ENCODE data around the gene PPP1R3F.

Gene PPP1R3F

GRCh38 chrX:49276671-49277534, 7.3 kb downstream of the PPP1R3F start:
- TF ChIP-seq POLR2AphosphoS5 (IDR thresholded peaks at IDR 0.05; ENCODE audit: low read depth) (no peak), SPI1 (IDR thresholded peaks at IDR 0.05; ENCODE audit: borderline replicate concordance, low read depth) (no peak), CTCF (IDR thresholded peaks at IDR 0.05; ENCODE audit: insufficient read depth, low read length) (no peak), GABPA (IDR thresholded peaks at IDR 0.05; ENCODE audit: low read depth) (no peak), REST (IDR thresholded peaks at IDR 0.05; ENCODE audit: insufficient replicate concordance, low read depth) (no peak)
- no peaks in the 10 kb centered on the region for H3K27me3 ChIP-seq (ENCODE audit: insufficient read depth, poor library complexity, severe bottlenecking)
- no peak overlapping the region for H3K27ac ChIP-seq (replicated peaks)
- H3K4me3 ChIP-seq (replicated peaks; ENCODE audit: insufficient read depth, low read length) = no peak overlapping the region
- no peak for DNase-seq (ENCODE audit: low read depth in 1 of 2, low spot score in 1 of 2)

GRCh38 chrX:49277535-49277830, 7.9 kb downstream of the PPP1R3F start:
- no peak overlapping the region for H3K4me3 ChIP-seq (replicated peaks; ENCODE audit: insufficient read depth, low read length)
- no peak overlapping the region for H3K27ac ChIP-seq (replicated peaks)
- DNase-seq (ENCODE audit: low read depth in 1 of 2, low spot score in 1 of 2) = no peak
- TF ChIP-seq GABPA (IDR thresholded peaks at IDR 0.05; ENCODE audit: low read depth) = no peak
- TF ChIP-seq SPI1 (IDR thresholded peaks at IDR 0.05; ENCODE audit: borderline replicate concordance, low read depth) = no peak
- TF ChIP-seq POLR2AphosphoS5 (IDR thresholded peaks at IDR 0.05; ENCODE audit: low read depth) = no peak
- no peak for TF ChIP-seq REST (IDR thresholded peaks at IDR 0.05; ENCODE audit: insufficient replicate concordance, low read depth)
- no peak for TF ChIP-seq CTCF (IDR thresholded peaks at IDR 0.05; ENCODE audit: insufficient read depth, low read length)
- H3K27me3 ChIP-seq (ENCODE audit: insufficient read depth, poor library complexity, severe bottlenecking) = no peaks in the 10 kb centered on the region

GRCh38 chrX:49278081-49278480, 8.5 kb downstream of the PPP1R3F start:
- Histone ChIP-seq H3K27me3 (ENCODE audit: insufficient read depth, poor library complexity, severe bottlenecking) (no peaks in the 10 kb centered on the region), H3K4me3 (replicated peaks; ENCODE audit: insufficient read depth, low read length) (no peak overlapping the region), H3K27ac (replicated peaks) (no peak overlapping the region)
- TF ChIP-seq SPI1 (IDR thresholded peaks at IDR 0.05; ENCODE audit: borderline replicate concordance, low read depth) = no peak
- no peak for TF ChIP-seq GABPA (IDR thresholded peaks at IDR 0.05; ENCODE audit: low read depth)
- TF ChIP-seq REST (IDR thresholded peaks at IDR 0.05; ENCODE audit: insufficient replicate concordance, low read depth) = no peak
- no peak for DNase-seq (ENCODE audit: low read depth in 1 of 2, low spot score in 1 of 2)

Measured in HL-60 (cell line).